GM18507 (cell line): Measurements from ENCODE around the gene MAGT1.
"Not testable (repeated sequence)": the region's sequence is repeated elsewhere in the genome, so short reads cannot be mapped to it uniquely, and the experiment has no call there.

Source experiments
- DNase-seq: peaks from one replicate; pipeline ENCODE4 v3.0.0; 2011; ENCODE audit warnings: low read depth; ENCODE audit not compliant: insufficient read length; ENCODE audit errors: extremely low spot score
- FAIRE-seq: peaks from 2 replicates; lab custom pipeline; 2011; peaks lifted over from hg19 to GRCh38; lab: Jason Lieb, UNC

The MAGT1 gene

DNA sequence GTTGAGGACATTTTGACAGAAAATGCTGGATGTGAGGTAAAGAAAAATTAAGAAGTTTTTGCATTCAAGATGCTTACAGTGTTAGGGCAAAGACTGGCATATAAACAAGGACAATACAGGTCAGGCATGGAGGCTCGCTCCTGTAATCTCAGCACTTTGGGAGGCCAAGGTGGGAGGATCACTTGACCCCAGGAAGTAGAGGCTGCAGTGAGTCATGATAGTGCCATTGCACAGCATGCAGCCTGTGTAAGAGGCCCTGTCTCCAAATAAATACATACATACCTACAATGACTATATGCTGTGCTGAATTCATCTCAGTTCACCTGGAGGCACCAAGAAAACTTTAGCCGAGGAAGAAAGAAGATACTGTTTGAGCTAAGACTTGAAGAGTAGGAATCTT, 2.3 kb downstream of the MAGT1 start:
- DNase-seq = no peak
- FAIRE-seq = peak; percentile 60

- DNase-seq, FAIRE-seq: not testable (repeated sequence)
These were observed 13.8 kb downstream of the MAGT1 start for GRCh38 chrX:77881418-77881817.

DNA sequence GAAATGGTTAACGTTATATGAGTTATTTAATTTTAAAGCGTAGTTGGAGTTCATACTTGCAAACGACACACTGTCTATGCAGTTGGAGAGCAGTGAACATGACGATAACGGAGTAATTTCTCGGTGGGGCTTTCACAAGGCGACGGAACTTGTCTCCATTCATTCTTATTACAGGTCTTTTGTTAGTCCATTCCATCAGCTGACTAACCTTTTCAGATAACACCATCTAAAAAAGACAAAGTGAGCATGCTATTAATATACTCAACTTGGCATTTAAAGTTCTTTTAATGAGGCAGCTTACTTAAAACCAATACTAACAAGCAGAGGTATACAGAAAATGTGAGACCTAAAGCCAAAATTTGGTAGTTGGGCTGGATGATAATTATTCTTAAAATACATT, 19.9 kb downstream of the MAGT1 start:
- DNase-seq (no peak), FAIRE-seq (no peak)

DNA sequence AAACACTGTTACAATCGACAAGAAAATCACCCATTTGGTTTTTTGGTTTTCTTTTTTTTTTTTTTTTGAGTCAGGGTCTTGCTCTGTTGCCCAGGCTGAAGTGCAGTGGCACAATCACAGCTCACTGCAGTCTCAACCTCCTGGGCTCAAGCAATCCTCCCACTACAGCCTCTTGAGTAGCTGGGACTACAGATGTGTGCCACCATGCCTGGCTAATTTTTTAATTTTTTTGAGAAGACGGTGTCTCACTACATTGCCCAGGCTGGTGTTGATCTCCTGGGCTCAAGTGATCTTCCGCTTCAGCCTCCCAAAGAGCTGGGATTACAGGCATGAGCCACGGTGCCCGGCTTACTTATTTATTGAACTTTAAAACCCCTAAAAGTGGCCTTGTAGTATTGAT, 63.7 kb downstream of the MAGT1 start:
- not testable (repeated sequence) for FAIRE-seq, DNase-seq

DNA sequence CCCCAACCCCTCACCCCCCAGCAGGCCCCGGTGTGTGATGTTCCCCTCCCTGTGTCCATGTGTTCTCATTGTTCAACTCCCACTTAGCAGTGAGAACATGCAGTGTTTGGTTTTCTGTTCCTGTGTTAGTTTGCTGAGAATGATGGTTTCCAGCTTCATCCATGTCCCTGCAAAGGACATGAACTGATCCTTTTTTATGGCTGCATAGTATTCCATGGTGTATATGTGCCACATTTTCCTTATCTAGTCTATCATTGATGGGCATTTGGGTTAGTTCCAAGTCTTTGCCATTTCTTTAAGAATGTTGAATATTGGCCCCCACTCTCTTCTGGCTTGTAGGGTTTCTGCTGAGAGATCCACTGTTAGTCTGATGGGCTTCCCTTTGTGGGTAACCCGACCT, 73.2 kb downstream of the MAGT1 start:
- DNase-seq, FAIRE-seq: not testable (repeated sequence)

DNA sequence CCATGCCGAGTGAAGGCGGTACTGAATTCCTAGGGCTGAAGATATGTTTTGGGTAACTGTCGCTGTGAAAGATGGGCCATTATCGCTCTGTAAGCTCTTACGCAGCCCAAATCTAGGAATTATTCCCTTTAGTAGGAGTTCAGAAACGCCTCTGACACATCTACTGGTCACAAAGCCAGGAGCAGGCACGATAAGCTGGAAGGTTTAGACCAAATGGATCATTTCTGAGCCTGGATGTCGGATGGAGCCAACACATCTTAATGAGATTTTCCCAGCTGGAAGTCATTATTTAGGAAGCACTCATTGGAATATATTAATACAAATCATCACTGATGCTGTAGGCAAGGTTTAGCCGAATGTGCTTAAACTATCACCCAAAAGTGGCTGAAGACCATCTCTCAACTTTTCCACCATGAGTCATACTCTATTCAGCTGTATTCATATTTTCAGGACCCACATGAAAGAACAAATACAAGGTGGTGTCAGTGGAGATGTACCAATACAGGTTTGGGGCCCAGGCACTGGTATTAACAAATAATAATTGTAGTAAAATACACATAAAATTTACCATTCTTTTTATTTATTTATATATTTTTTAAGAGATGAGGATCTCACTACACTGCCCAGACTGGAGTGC, 75.0 kb downstream of the MAGT1 start:
- FAIRE-seq (no peak), DNase-seq (no peak)

DNA sequence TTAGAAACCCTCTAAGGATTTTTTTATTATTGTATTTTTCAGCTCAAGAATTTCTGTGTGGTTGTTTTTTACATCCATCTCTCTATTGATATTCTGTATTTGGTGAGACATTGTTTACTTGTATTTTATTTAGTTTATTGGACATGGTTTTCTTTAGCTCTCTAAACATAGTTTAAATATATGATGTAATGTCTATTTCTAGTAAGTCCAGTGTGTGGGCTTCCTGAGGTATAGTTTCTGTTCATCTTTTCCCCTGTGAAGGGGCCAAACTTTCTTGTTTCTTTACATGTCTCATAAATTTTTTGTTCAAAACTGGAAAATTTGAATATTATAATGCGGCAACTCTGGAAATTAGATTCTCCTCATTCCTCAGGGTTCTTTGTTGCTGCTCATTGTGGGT, 81.0 kb downstream of the MAGT1 start:
- DNase-seq (no peak), FAIRE-seq (no peak)

DNA sequence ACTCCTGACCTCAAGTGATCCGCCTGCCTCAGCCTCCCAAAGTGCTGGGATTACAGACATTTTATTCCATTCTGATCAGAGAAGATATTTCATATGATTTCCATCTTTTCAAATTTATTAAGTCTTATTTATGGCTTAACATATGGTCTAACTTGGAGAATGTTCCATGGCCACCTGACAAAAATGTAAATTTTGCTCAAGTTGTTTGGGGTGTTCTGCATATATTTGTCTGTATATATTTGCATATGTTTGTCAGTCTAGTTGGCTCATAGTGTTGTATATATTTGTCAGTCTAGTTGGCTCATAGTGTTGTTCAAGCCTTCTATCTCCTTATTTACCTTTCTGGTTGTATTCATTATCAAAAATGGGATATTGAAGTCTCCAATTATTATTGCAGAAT, 93.0 kb downstream of the MAGT1 start:
- FAIRE-seq (no peak), DNase-seq (no peak)

- no peak for DNase-seq
- FAIRE-seq = no peak
These were observed 100.1 kb downstream of the MAGT1 start for GRCh38 chrX:77795124-77795523.

GRCh38 chrX:77793946-77794345, 101.3 kb downstream of the MAGT1 start:
- FAIRE-seq = no peak

DNA sequence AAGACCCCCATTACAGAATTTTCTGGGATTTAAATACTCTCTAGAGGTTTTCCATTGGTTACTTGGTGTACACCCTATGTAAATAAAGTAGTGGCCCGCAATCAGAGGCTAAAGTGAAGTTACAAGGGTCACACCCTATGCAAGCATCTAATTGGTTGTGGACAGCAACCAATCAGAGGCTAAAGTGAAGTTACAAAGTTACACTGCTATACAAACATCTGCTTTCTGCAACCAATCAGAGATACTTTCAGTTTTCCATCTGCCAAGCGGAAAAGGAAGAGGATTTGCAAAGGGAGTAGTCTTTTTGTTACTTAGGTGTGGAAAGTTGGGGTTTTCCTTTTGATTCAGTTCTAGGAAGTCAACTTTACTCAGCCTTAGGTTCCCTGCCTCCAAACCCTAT, 107.2 kb downstream of the MAGT1 start:
- DNase-seq (no peak), FAIRE-seq (no peak)

More at GRCh38 chrX:77793946-77794345, 101.3 kb downstream of the MAGT1 start:
- DNase-seq = no peak

DNA sequence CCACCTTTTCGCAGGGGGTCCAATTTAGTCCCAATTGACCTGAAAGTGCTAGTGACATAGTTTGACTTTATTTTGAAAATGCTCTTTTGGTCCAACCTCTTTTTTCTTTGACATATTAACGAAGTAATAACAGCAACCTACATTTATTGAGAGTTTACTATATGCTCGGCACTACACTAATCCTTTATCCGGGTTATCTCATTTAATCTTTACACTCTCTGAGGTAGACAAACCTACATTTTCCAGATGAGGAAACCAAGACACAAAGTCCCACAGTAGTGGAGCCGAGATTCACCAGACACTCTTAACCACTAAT, 108.9 kb downstream of the MAGT1 start:
- no peak for FAIRE-seq
- no peak for DNase-seq

DNA sequence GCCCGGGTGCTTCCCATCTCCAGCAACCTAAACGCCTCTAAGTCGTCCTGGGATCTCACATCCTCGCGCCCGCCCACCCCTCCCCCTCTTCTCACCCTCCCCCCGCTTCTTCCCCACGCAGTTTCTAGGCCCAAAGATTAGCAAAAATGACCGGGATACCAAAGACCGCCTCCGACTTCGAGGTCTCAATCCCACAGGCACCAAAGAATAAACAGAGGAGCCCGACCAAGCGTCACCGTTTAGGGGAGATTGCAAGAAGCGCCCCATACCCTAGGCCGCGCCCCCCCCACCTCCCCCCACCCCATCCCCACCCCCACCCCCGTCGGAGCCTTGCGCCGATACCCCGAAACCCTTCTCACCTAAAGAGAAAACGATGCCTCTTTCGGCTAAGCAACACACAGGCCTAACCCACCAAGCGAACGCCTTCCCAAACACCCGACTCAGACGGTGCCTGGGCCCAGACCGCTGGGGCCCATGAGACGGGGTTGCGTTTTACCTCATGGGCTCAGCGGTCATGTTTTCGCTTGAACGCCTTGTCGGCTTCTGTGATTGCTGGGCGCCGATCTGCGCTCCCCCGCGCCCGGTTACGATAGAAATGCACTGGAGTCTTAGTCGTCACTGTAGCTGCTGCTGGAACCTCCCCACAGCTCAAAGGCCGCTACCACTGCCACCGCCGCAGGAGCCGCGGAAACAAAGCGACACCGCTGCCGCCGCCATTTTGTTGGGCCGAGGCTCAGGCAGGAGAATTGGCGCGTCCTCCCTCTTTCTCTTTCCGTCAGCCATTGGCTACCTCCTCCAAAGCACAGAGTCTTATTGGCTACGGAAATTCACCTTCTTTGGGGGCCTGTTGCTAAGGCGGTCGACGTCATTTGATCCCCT, 109.5 kb downstream of the MAGT1 start, which contains the start of gene ATRX:
ATRX (minus strand) TSS at position 731 of the 879 bp plus-strand sequence; CDS start at position 516, 215 bp downstream.
- FAIRE-seq = peak; percentile 94
- DNase-seq = peak; percentile 65

- no peak for DNase-seq
- peak; percentile 70 for FAIRE-seq
These were observed 115.5 kb downstream of the MAGT1 start for GRCh38 chrX:77779695-77780094.

DNA sequence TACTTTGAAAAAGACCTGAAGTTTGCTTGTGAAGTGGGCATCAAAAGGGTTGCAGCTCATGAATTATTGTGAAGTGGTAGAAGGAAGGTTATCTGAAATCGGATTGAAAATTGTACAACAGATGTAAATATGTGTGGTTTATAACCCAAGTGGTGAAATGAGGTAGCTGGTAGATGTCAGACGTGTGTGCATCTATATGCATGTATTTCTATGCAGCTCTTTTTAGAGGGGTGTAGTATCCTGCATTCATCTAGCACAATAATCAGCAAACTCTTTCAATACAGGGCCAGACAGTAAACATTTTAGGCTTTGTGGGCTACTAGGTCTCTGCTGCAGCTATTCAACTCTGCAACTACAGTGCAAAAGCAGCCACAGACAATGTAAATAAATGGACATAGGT, 118.6 kb downstream of the MAGT1 start:
- FAIRE-seq = no peak

More for the DNA sequence above, 118.6 kb downstream of the MAGT1 start:
- DNase-seq = no peak
